HuH-7.5 (cell line): ENCODE data around the gene NVL.
"Not testable (repeated sequence)": the region's sequence is repeated elsewhere in the genome, so short reads cannot be mapped to it uniquely, and the experiment has no call there.

ENCODE experiments used
- DNase-seq: peaks from one replicate; pipeline ENCODE4 v3.0.0; 2011; ENCODE audit warnings: low spot score

NVL gene

GRCh38 chr1:224234017-224234416 lies 96.0 kb downstream of the NVL start:
- no peak for DNase-seq

GRCh38 chr1:224226849-224227502 lies 103.0 kb downstream of the NVL start:
- DNase-seq: no peak

- DNase-seq: no peak
These were observed 105.9 kb downstream of the NVL start for GRCh38 chr1:224223819-224224714.

GRCh38 chr1:224219612-224220059 lies 110.3 kb downstream of the NVL start:
- DNase-seq: no peak

GRCh38 chr1:224219011-224219611 lies 110.9 kb downstream of the NVL start:
- DNase-seq: no peak

GRCh38 chr1:224217655-224218623 lies 112.0 kb downstream of the NVL start:
- DNase-seq: no peak

GRCh38 chr1:224216382-224216781 lies 113.6 kb downstream of the NVL start:
- no peak for DNase-seq

- no peak for DNase-seq
These were observed 116.4 kb downstream of the NVL start for GRCh38 chr1:224213438-224214119.

- no peak for DNase-seq
These were observed 117.3 kb downstream of the NVL start for GRCh38 chr1:224212618-224213061.

GRCh38 chr1:224211206-224211962 lies 118.6 kb downstream of the NVL start:
- DNase-seq: no peak

GRCh38 chr1:224205931-224206538 lies 123.9 kb downstream of the NVL start:
- not testable (repeated sequence) for DNase-seq

GRCh38 chr1:224205438-224205840 lies 124.5 kb downstream of the NVL start:
- DNase-seq: no peak

- DNase-seq: no peak
These were observed 126.5 kb downstream of the NVL start for GRCh38 chr1:224203243-224204016.

- no peak for DNase-seq
These were observed 128.1 kb downstream of the NVL start for GRCh38 chr1:224201853-224202252.

- no peak for DNase-seq
These were observed 128.6 kb downstream of the NVL start for GRCh38 chr1:224201383-224201782.

GRCh38 chr1:224199679-224200078 lies 130.3 kb downstream of the NVL start:
- no peak for DNase-seq

GRCh38 chr1:224198572-224198971 lies 131.4 kb downstream of the NVL start:
- DNase-seq: no peak

- no peak for DNase-seq
These were observed 133.0 kb downstream of the NVL start for GRCh38 chr1:224196813-224197600.
